ENCODE measurements around the gene OR13C5.

The OR13C5 gene

DNA sequence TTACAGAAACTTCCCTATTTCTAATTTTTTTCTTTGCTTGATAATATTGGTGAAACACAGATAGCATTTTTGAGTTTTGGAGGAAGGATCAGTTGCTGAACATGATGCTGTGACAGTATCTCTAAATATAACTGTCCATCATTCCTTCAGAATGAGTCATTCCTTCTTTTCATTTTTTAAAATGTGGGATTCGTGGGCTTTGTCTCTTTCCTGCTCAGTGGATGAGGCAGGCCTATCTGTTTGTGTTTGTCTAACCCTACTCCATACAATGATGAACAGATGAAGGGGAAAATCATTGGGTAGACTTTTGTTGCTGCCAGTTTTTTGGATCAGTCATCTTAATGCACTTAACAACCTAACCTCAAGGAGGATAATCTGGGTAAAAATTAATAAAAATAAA, 46.0 kb downstream of the OR13C5 start:
- no peak for DNase-seq (ENCODE audit: low read depth, low spot score)

All from brain pericyte (primary cell).